Measurements from ENCODE around the gene TOMM20.

Gene TOMM20

GRCh38 chr1:235134171-235134570 lies 5.5 kb upstream of the TOMM20 start:
- DNase-seq (ENCODE audit: low read depth): no peak

- DNase-seq (ENCODE audit: low read depth): no peak
Measured at GRCh38 chr1:235133086-235133485, 4.4 kb upstream of the TOMM20 start.

GRCh38 chr1:235131961-235132360 lies 3.3 kb upstream of the TOMM20 start:
- DNase-seq (ENCODE audit: low read depth): no peak

- DNase-seq (ENCODE audit: low read depth): no peak
Measured at GRCh38 chr1:235130766-235131270, 2.2 kb upstream of the TOMM20 start.

GRCh38 chr1:235129774-235130570 lies 1.3 kb upstream of the TOMM20 start:
- no peak for DNase-seq (ENCODE audit: low read depth)

GRCh38 chr1:235127732-235128455 lies 743 bp downstream of the TOMM20 start:
- DNase-seq (ENCODE audit: low read depth): no peak

GRCh38 chr1:235127203-235127602 lies 1.4 kb downstream of the TOMM20 start:
- no peak for DNase-seq (ENCODE audit: low read depth)

- DNase-seq (ENCODE audit: low read depth): no peak
Measured at GRCh38 chr1:235124665-235125064, 4.0 kb downstream of the TOMM20 start.

GRCh38 chr1:235124111-235124510 lies 4.5 kb downstream of the TOMM20 start:
- DNase-seq (ENCODE audit: low read depth): no peak

- DNase-seq (ENCODE audit: low read depth): no peak
Measured at GRCh38 chr1:235122348-235122747, 6.3 kb downstream of the TOMM20 start.

GRCh38 chr1:235113183-235113917 lies 15.3 kb downstream of the TOMM20 start:
- no peak for DNase-seq (ENCODE audit: low read depth)

- DNase-seq (ENCODE audit: low read depth): no peak
Measured at GRCh38 chr1:235112297-235113182, 16.1 kb downstream of the TOMM20 start.

GRCh38 chr1:235111107-235111506 lies 17.5 kb downstream of the TOMM20 start:
- no peak for DNase-seq (ENCODE audit: low read depth)

- DNase-seq (ENCODE audit: low read depth): no peak
Measured at GRCh38 chr1:235108876-235109275, 19.8 kb downstream of the TOMM20 start.

- no peak for DNase-seq (ENCODE audit: low read depth)
Measured at GRCh38 chr1:235108185-235108593, 20.4 kb downstream of the TOMM20 start.

GRCh38 chr1:235107368-235108184 lies 21.1 kb downstream of the TOMM20 start:
- DNase-seq (ENCODE audit: low read depth): no peak

- DNase-seq (ENCODE audit: low read depth): no peak
Measured at GRCh38 chr1:235106457-235106856, 22.2 kb downstream of the TOMM20 start.

- DNase-seq (ENCODE audit: low read depth): no peak
Measured at GRCh38 chr1:235105051-235106043, 23.3 kb downstream of the TOMM20 start.

GRCh38 chr1:235102993-235103411 lies 25.6 kb downstream of the TOMM20 start:
- DNase-seq (ENCODE audit: low read depth): no peak

- no peak for DNase-seq (ENCODE audit: low read depth)
Measured at GRCh38 chr1:235102259-235102582, 26.4 kb downstream of the TOMM20 start.

Data from stimulated activated CD8-positive, alpha-beta memory T cell treated with anti-CD3 and anti-CD28 coated beads, Interleukin-7, amount 100 ng/mL, for 24 hours (primary cell).